NCI-H2029 (cell line): ENCODE results near the gene PDE2A.

Source experiments
- DNase-seq: peaks from one replicate; lab custom pipeline; 2025; lab: John Stamatoyannopoulos, UW

Gene PDE2A

GRCh38 chr11:72682858-72683243, 8.6 kb upstream of the PDE2A start:
- DNase-seq = no peak

GRCh38 chr11:72682238-72682857, 8.1 kb upstream of the PDE2A start:
- no peak for DNase-seq

- no peak for DNase-seq
These were observed 7.3 kb upstream of the PDE2A start for GRCh38 chr11:72681226-72682153.

DNA sequence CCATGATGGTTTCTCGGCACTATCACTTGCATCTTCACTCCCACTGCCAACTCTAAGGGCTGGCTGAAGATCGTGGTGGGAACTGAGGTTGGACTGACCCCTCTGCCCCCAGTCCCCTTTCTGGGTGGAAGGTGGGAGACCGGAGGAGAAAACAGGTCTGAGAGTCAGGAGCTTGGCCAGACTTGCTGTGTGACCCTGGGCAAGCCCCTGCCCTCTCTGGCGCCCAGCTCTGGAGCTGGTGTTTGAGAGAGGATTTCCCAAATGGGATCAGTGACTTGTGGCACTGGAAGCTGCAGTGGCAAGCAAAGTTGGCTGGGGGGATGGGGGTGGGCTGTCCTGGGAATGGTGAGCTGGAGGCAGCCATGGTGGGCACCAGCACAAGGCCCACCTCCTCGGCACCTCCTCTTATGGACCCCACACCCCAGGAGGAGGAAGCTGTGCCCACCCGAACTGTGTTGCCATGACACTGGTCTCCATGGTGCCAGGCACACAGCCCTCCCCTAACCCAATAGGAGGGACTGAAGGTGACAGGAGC, 6.5 kb upstream of the PDE2A start:
- no peak for DNase-seq

- DNase-seq = no peak
These were observed 5.6 kb upstream of the PDE2A start for GRCh38 chr11:72679869-72680268.

DNA sequence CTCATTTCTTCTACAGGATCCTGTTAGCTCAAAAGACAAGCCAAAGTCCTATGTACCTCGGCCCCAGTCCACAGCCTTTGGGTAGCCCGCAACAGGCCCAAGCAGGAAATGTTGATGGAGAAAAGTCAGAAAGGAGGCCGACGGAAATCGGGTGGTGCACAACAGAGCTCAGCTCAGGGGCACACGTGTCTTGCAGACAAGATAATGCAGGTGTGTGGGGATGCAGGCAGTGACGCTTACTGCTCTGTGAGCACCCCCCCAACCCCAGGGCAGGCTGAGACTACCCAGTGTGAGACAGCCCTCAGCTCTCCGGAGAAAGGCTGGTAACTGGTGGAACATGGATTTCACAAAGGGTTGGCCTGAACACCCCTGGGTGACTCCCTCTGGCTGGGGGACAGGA, 4.3 kb upstream of the PDE2A start:
- no peak for DNase-seq

- DNase-seq = no peak
These were observed 2.7 kb upstream of the PDE2A start for GRCh38 chr11:72676861-72677341.

DNA sequence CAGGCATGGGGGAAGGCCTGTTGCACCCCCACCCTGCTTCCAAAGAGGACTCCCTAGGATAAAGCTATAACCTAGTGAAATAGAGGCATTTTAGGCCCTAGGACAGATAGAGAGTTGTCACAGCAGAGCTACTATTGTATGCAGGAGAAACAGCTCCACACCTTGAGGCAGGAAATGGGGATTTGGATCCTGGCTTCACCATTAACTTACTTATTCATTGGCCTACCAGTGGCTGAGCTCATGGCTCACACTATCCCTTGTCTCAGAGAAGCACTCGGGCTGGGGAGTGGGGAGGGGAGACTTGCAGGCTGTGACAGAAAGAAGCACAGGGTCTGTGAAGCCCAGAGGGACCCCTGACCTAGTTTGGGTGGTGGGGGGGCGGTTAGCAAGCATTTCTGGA, 999 bp upstream of the PDE2A start:
- no peak for DNase-seq

GRCh38 chr11:72673284-72673942, 809 bp downstream of the PDE2A start:
- no peak for DNase-seq

- no peak for DNase-seq
These were observed 1.5 kb downstream of the PDE2A start for GRCh38 chr11:72672597-72673238.

- no peak for DNase-seq
These were observed 2.8 kb downstream of the PDE2A start for GRCh38 chr11:72671152-72672099.

GRCh38 chr11:72670041-72670440, 4.2 kb downstream of the PDE2A start:
- no peak for DNase-seq

DNA sequence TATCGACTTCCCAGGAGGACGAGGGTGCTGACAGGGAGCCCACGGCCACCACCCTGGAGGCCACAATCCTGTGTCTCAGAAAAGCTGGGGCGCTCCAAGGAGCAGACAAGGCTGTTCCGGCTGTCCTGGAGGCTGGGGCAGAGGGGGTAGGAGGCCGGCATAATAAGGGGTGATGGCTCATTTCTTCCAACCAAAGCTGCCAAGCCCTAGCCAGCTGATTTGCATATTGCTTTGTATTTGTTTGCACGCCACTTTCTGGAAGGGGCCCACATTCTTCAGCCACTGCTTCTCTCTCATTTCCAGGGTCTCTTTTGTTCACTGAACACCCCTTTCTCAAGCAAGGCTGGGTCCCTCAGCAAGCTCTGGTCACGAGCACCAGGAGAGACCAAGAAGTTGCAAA, 4.7 kb downstream of the PDE2A start:
- DNase-seq = no peak

DNA sequence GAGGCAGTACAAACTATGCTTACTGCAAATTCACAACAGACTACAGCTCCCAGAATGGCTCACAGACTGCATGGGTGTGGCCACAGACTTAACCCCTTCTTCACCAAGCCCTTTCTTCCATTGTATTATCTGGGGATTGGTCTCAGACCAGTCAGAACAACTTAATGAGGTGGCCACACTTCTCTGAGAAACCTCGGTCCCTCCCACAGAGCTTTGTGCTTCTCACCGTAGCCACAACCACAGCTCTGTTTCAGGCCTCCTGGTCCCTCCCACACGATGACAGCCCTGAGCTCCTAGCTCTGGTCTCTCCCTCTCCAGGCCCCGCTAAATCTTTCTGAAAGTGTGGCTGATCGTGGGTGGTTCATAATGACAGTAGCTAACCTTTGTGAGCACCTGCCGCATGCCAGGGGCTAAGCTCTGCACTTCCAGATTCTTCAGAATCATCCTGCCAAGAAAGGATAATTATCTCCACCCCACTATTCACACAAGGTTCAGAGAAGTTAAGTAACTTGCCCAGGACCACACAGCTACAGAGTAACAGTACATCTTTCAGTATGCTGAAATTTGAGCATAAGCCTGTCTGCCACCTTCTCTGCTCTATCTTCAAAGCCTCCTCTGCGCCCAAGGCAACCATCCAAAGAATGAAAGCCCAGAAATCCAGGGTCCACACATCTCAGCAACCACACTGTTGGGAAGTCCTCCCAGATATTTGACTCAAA, 5.4 kb downstream of the PDE2A start:
- no peak for DNase-seq

DNA sequence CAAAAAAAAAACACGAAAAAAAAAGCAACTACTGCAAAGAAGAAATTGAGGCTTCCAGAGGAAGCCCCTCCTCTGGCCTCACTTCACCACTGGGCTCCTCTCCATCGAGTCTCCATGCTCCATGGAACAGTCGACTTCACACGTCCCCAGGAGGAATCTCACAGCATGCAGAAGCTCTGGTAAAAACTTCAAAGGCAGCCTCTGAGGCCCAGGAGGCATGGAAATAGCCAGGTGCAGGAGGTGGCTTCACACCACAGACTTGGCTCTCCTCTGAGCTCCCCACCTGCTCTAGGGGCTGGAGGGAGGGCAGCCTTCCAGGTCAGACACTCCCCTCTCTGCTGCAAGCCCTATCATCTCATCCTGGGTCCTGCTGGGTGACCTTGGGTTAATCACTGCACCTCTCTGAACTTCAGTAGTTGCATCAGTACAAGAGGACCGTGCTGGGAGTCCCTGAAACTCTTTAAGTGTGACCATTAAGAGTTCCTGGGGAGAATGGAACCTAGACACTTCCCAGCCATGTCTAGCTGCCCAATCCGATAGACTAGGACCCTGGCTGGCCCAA, 8.2 kb downstream of the PDE2A start:
- DNase-seq = no peak

GRCh38 chr11:72662036-72662435, 12.2 kb downstream of the PDE2A start:
- no peak for DNase-seq

DNA sequence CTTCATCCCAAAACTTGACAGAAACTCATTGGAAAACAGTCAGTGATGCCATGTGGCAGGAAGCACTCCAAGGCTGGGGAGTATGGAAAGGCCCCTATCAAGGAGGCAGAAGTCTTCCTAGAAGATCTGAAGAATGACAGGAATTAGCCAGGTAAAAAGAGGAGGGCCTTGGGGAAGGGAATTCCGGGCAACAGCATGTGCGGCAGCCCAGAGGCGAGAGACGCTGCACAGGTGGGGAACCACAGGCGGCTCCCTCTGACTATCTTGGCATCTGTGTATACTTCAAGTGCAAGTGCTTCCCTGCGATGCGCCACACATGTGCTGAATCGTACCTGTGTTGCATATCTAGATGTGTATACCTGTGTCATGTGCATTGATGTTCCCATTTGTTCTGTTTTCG, 12.7 kb downstream of the PDE2A start:
- no peak for DNase-seq

DNA sequence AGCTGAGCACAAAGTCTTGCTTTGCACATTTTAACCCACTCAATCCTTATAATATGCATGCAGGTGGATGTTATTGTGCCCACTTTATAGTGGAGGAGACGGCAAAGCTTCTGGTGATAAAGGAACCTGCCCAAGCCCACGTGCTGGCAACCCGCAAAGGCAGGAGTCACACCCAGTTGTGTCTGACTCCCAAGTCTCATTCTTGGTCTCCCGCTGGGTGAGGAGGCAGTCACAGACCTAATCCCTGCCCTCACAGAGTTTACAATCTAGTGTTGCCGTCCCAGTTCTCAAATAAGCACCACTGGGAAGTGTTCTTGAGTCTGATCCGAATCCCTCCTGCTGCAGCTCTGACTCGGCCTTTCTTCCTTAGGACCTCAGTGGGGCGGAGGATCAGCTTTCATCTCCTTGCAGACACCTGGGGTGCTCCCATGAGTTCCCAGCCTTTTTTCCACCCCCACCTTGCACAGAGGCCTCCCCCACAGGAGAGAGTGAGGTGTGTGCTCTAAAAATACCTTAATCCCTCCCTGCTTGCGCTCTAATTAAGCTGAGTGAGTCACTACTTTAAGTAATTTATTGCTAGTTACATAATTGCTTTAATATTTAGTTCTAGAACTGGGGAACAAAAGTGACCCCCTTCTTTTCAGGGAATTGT, 15.1 kb downstream of the PDE2A start:
- no peak for DNase-seq

- no peak for DNase-seq
These were observed 16.7 kb downstream of the PDE2A start for GRCh38 chr11:72657411-72658100.
